GM23338 (cell line): ENCODE results near the gene C22orf39. TPM values are rescaled to one million over a fixed set of nuclear protein-coding genes. Genes with fewer than 3 reads are reported as not detected.

Source experiments
- ATAC-seq: fragments of 200-7000 bp; cut with Tn5 transposase; 3 replicates; pipeline ENCODE4 v1.9.1; 2020
- DNase-seq: peaks from one replicate; pipeline ENCODE4 v3.0.0-alpha.2; 2015; ENCODE audit warnings: low spot score
- H2AFZ ChIP-seq: fragments of 200-600 bp; sonication (generic); 2 replicates; pipeline ENCODE4 v1.8.0; 2016; ENCODE audit warnings: antibody characterized with exemption, mild to moderate bottlenecking, moderate library complexity
- H3F3A ChIP-seq: fragments of 200-600 bp; sonication (generic); replicated peaks from 2 replicates; pipeline ENCODE4 v1.8.0; 2017; ENCODE audit warnings: antibody characterized with exemption, mixed run types, low read depth
- H3K27ac ChIP-seq: fragments of 200-600 bp; sonication (generic); 2 replicates; pipeline ENCODE4 v1.6.1; 2016; ENCODE audit warnings: low read depth
- H3K27me3 ChIP-seq: fragments of 200-600 bp; sonication (generic); 2 replicates; pipeline ENCODE4 v1.8.0; 2016; ENCODE audit warnings: mild to moderate bottlenecking, mixed run types, moderate library complexity; ENCODE audit not compliant: insufficient read depth
- H3K36me3 ChIP-seq: fragments of 200-600 bp; sonication (generic); 2 replicates; pipeline ENCODE4 v1.8.0; 2016; ENCODE audit warnings: mild to moderate bottlenecking; ENCODE audit not compliant: insufficient read depth
- H3K4me1 ChIP-seq: fragments of 200-600 bp; sonication (generic); 2 replicates; pipeline ENCODE4 v1.8.0; 2016; ENCODE audit warnings: mild to moderate bottlenecking, moderate library complexity; ENCODE audit not compliant: insufficient read depth
- H3K4me2 ChIP-seq: fragments of 200-600 bp; sonication (generic); 2 replicates; pipeline ENCODE4 v1.7.1; 2017; ENCODE audit warnings: mixed run types
- H3K4me3 ChIP-seq: fragments of 200-600 bp; sonication (generic); 2 replicates; pipeline ENCODE4 v1.6.1; 2016; ENCODE audit warnings: mixed run types
- H3K79me2 ChIP-seq: fragments of 200-600 bp; sonication (generic); replicated peaks from 2 replicates; pipeline ENCODE4 v1.8.0; 2017; ENCODE audit warnings: mild to moderate bottlenecking; ENCODE audit not compliant: insufficient read depth
- H3K9me2 ChIP-seq: fragments of 200-600 bp; sonication (generic); 2 replicates; pipeline ENCODE4 v1.8.0; 2017; ENCODE audit not compliant: insufficient read depth
- H4K20me1 ChIP-seq: fragments of 200-600 bp; sonication (generic); replicated peaks from 2 replicates; pipeline ENCODE4 v1.8.0; 2017; ENCODE audit warnings: mild to moderate bottlenecking; ENCODE audit not compliant: insufficient read depth
- H3K27ac Mint-ChIP-seq: 2 replicates; pipeline ENCODE4 v1.8.0; 2020; ENCODE audit warnings: inconsistent platforms, mild to moderate bottlenecking, moderate library complexity, mixed read lengths
- H3K27me3 Mint-ChIP-seq: 3 replicates; pipeline ENCODE4 v1.8.0; 2022; ENCODE audit warnings: low read depth, mild to moderate bottlenecking, moderate library complexity, mixed read lengths, inconsistent platforms; ENCODE audit not compliant: insufficient read depth, poor library complexity
- H3K36me3 Mint-ChIP-seq: 3 replicates; pipeline ENCODE4 v1.8.0; 2021; ENCODE audit warnings: low read depth, mild to moderate bottlenecking, inconsistent platforms, moderate library complexity, mixed read lengths
- H3K4me1 Mint-ChIP-seq: 3 replicates; pipeline ENCODE4 v1.8.0; 2020; ENCODE audit warnings: mild to moderate bottlenecking, inconsistent platforms, mixed read lengths
- H3K4me3 Mint-ChIP-seq: 3 replicates; pipeline ENCODE4 v1.8.0; 2021; ENCODE audit warnings: moderate library complexity, mild to moderate bottlenecking, inconsistent platforms, mixed read lengths
- H3K9me3 Mint-ChIP-seq: 3 replicates; pipeline ENCODE4 v1.8.0; 2020; ENCODE audit warnings: moderate library complexity, mild to moderate bottlenecking, inconsistent platforms, mixed read lengths
- CREB1 ChIP-seq: fragments of 250-450 bp; sonication (Bioruptor Pico); IDR thresholded peaks from 2 replicates; pipeline ENCODE4 v1.5.0; 2020; ENCODE audit warnings: low read depth, mild to moderate bottlenecking, moderate library complexity
- EZH2 ChIP-seq: fragments of 200-600 bp; sonication (generic); IDR thresholded peaks from one replicate; pipeline ENCODE4 v1.8.0; 2017; ENCODE audit warnings: antibody characterized with exemption, mild to moderate bottlenecking, low read depth; ENCODE audit not compliant: unreplicated experiment
- EZH2phosphoT487 ChIP-seq: fragments of 200-600 bp; sonication (generic); IDR thresholded peaks from one replicate; pipeline ENCODE4 v1.8.1; 2018; ENCODE audit warnings: antibody characterized with exemption; ENCODE audit not compliant: unreplicated experiment
- JUNB ChIP-seq: IDR thresholded peaks from one replicate; pipeline ENCODE4 v1.6.1; 2016; ENCODE audit warnings: antibody characterized with exemption; ENCODE audit not compliant: unreplicated experiment
- NANOG ChIP-seq: IDR thresholded peaks from 2 replicates; pipeline ENCODE4 v1.6.1; 2016; ENCODE audit warnings: antibody characterized with exemption, borderline replicate concordance
- POLR2AphosphoS5 ChIP-seq: IDR thresholded peaks from 2 replicates; pipeline ENCODE4 v1.6.1; 2016; ENCODE audit warnings: antibody characterized with exemption, low read depth
- ZNF114 ChIP-seq: fragments of 250-450 bp; sonication (Bioruptor Pico); IDR thresholded peaks from 2 replicates; pipeline ENCODE4 v1.5.0; 2020; ENCODE audit warnings: mild to moderate bottlenecking, moderate library complexity
- ZNF331 ChIP-seq: fragments of 250-450 bp; sonication (Bioruptor Pico); IDR thresholded peaks from 2 replicates; pipeline ENCODE4 v1.5.0; 2020; ENCODE audit warnings: low read depth, mild to moderate bottlenecking, moderate library complexity
- ZNF462 ChIP-seq: fragments of 250-450 bp; sonication (Bioruptor Pico); IDR thresholded peaks from 2 replicates; pipeline ENCODE4 v1.5.0; 2020; ENCODE audit warnings: mild to moderate bottlenecking, moderate library complexity
- polyA plus RNA-seq: library from polyadenylated mRNA; unstranded; fragments of >200 nt; fragmentation: Nextera tagmentation; extraction: Ambion mirVana; gene quantifications from 2 replicates; pipeline ENCODE4 v1.2.1, GENCODE V29; 2016
- total RNA-seq: library from RNA; depleted of rRNA; stranded (reverse); fragments of >200 nt; shearing (Covaris generic); gene quantifications from 2 replicates; pipeline ENCODE4 v1.2.3, GENCODE V29; 2014
- TF ChIP-seq, protein P1 (sequence below): IDR thresholded peaks from one replicate; pipeline ENCODE4 v1.6.1; 2018; ENCODE audit warnings: antibody characterized with exemption; ENCODE audit not compliant: unreplicated experiment
- TF ChIP-seq, protein P2 (sequence below): IDR thresholded peaks from 2 replicates; pipeline ENCODE4 v1.6.1; 2016; ENCODE audit warnings: antibody characterized with exemption

C22orf39 gene
- total and polyA plus RNA-seq, 2 experiments from 2014 or later = 37.4 to 40.2 TPM

DNA sequence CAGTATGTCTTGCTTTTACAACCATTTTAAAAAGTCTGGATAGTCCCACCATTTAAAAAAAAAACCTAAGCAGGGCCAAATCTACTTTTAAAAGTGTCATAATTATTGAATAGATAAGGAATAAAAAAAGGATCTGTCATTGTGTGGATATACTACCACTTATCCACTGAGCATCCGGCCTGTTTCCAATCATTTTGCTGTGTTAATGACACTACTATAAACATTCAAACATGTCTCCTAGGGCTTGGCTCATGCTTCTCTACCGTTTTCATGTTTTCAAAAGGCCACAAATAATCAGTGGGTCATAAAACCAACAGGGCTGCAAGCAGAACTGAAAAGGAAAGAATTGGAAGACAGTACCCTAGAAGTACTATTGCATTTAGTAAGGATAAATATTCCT, 12.5 kb upstream of the C22orf39 start:
- Histone ChIP-seq H3K4me1 (no peaks in the 10 kb centered on the region), H2AFZ (no peak overlapping the region), H3K9me2 (no peaks in the 10 kb centered on the region), H3K4me2 (no peak overlapping the region), H4K20me1 (0 out of 2 replicates have a peak, but pooled peaks cover 6% of the 10 kb centered on the region), H3K27me3 (no peaks in the 10 kb centered on the region), H3F3A (no peaks in the 10 kb centered on the region), H3K36me3 (peaks cover 38% of the 10 kb centered on the region), H3K4me3 (no peak overlapping the region), H3K27ac (no peak overlapping the region), H3K79me2 (no peaks in the 10 kb centered on the region; the same call in 1 of the 2 replicates)
- Mint-ChIP-seq H3K4me1 (peaks cover 7% of the 10 kb centered on the region), H3K27me3 (no peaks in the 10 kb centered on the region), H3K27ac (no peak overlapping the region), H3K4me3 (no peak overlapping the region), H3K9me3 (no peaks in the 10 kb centered on the region), H3K36me3 (peaks cover 62% of the 10 kb centered on the region)
- DNase-seq = no peak
- ATAC-seq = no peak
- TF ChIP-seq ZNF114 (no peak), POLR2AphosphoS5 (no peak), CREB1 (CRISPR knock-in tag) (no peak), NANOG (no peak), EZH2phosphoT487 (no peak), JUNB (no peak), EZH2 (no peak), ZNF331 (CRISPR knock-in tag) (no peak)
- TF ChIP-seq, protein P1, sequence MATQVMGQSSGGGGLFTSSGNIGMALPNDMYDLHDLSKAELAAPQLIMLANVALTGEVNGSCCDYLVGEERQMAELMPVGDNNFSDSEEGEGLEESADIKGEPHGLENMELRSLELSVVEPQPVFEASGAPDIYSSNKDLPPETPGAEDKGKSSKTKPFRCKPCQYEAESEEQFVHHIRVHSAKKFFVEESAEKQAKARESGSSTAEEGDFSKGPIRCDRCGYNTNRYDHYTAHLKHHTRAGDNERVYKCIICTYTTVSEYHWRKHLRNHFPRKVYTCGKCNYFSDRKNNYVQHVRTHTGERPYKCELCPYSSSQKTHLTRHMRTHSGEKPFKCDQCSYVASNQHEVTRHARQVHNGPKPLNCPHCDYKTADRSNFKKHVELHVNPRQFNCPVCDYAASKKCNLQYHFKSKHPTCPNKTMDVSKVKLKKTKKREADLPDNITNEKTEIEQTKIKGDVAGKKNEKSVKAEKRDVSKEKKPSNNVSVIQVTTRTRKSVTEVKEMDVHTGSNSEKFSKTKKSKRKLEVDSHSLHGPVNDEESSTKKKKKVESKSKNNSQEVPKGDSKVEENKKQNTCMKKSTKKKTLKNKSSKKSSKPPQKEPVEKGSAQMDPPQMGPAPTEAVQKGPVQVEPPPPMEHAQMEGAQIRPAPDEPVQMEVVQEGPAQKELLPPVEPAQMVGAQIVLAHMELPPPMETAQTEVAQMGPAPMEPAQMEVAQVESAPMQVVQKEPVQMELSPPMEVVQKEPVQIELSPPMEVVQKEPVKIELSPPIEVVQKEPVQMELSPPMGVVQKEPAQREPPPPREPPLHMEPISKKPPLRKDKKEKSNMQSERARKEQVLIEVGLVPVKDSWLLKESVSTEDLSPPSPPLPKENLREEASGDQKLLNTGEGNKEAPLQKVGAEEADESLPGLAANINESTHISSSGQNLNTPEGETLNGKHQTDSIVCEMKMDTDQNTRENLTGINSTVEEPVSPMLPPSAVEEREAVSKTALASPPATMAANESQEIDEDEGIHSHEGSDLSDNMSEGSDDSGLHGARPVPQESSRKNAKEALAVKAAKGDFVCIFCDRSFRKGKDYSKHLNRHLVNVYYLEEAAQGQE = no peak

GRCh38 chr22:19457828-19458428, 10.4 kb upstream of the C22orf39 start:
- H3K4me1 Mint-ChIP-seq = peaks cover 7% of the 10 kb centered on the region
- Histone ChIP-seq H3K27me3 (no peaks in the 10 kb centered on the region), H2AFZ (no peak overlapping the region), H3K4me3 (no peak overlapping the region), H3F3A (no peaks in the 10 kb centered on the region), H3K79me2 (no peaks in the 10 kb centered on the region; the same call in 1 of the 2 replicates), H3K9me2 (no peaks in the 10 kb centered on the region), H3K4me1 (no peaks in the 10 kb centered on the region), H4K20me1 (peaks cover 10% of the 10 kb centered on the region), H3K27ac (no peak overlapping the region), H3K4me2 (no peak overlapping the region), H3K36me3 (peaks cover 43% of the 10 kb centered on the region)
- H3K4me3 Mint-ChIP-seq = no peak overlapping the region
- no peak overlapping the region for H3K27ac Mint-ChIP-seq
- H3K9me3 Mint-ChIP-seq = no peaks in the 10 kb centered on the region
- no peaks in the 10 kb centered on the region for H3K27me3 Mint-ChIP-seq
- ATAC-seq = no peak
- H3K36me3 Mint-ChIP-seq = peaks cover 67% of the 10 kb centered on the region
- DNase-seq = no peak
- TF ChIP-seq ZNF114 = no peak
- no peak for TF ChIP-seq EZH2phosphoT487
- TF ChIP-seq CREB1 (CRISPR knock-in tag) = no peak
- no peak for TF ChIP-seq POLR2AphosphoS5
- no peak for TF ChIP-seq NANOG
- TF ChIP-seq, protein P2, sequence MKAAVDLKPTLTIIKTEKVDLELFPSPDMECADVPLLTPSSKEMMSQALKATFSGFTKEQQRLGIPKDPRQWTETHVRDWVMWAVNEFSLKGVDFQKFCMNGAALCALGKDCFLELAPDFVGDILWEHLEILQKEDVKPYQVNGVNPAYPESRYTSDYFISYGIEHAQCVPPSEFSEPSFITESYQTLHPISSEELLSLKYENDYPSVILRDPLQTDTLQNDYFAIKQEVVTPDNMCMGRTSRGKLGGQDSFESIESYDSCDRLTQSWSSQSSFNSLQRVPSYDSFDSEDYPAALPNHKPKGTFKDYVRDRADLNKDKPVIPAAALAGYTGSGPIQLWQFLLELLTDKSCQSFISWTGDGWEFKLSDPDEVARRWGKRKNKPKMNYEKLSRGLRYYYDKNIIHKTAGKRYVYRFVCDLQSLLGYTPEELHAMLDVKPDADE = no peak
- TF ChIP-seq EZH2 = no peak
- no peak for TF ChIP-seq ZNF462 (CRISPR knock-in tag)
